H1 (cell line): Measurements from ENCODE around the gene FAT2. TPM values are rescaled to one million over a fixed set of nuclear protein-coding genes. Genes with fewer than 3 reads are reported as not detected.

Source experiments
- CTCF ChIA-PET: fragments of 300-600 bp; sonication (Branson Sonifier 250); formaldehyde crosslinking; loops from one replicate; lab custom pipeline; 2021; ENCODE audit not compliant: partially characterized antibody; lab: Charles Lee
- POLR2A ChIA-PET: fragments of 300-600 bp; sonication (Branson Sonifier 250); formaldehyde crosslinking; loops from one replicate; lab custom pipeline; 2021; ENCODE audit warnings: inconsistent platforms; ENCODE audit not compliant: partially characterized antibody; lab: Charles Lee
- DNase-seq, 2 experiments: peaks; one replicate each; pipeline versions ENCODE4 v3.0.0 to v3.0.0-alpha.2; 2010 to 2022; ENCODE audit warnings: low spot score in 2 of 2, low read depth in 1 of 2, mixed read lengths in 1 of 2
- FAIRE-seq: peaks from 2 replicates; lab custom pipeline; 2011; peaks lifted over from hg19 to GRCh38; lab: Jason Lieb, UNC
- H2AFZ ChIP-seq: 2 replicates; pipeline ENCODE4 v1.8.1; 2012; ENCODE audit warnings: low read length, inconsistent platforms
- H2AK5ac ChIP-seq: 2 replicates; pipeline ENCODE4 v1.6.1; 2013; ENCODE audit warnings: low read depth, low read length
- H2BK120ac ChIP-seq: replicated peaks from 2 replicates; pipeline ENCODE3; 2013; ENCODE audit warnings: low read depth, low read length, inconsistent platforms
- H2BK12ac ChIP-seq: 2 replicates; pipeline ENCODE4 v1.6.1; 2013; ENCODE audit warnings: low read depth, low read length
- H2BK15ac ChIP-seq: 2 replicates; pipeline ENCODE4 v1.6.1; 2013; ENCODE audit warnings: low read length
- H2BK20ac ChIP-seq: 2 replicates; pipeline ENCODE4 v1.6.1; 2013; ENCODE audit warnings: low read length
- H2BK5ac ChIP-seq: 2 replicates; pipeline ENCODE4 v1.6.1; 2013; ENCODE audit warnings: low read depth, low read length
- H3K14ac ChIP-seq: 2 replicates; pipeline ENCODE4 v1.6.1; 2013; ENCODE audit warnings: inconsistent platforms; ENCODE audit not compliant: insufficient read length
- H3K18ac ChIP-seq: 2 replicates; pipeline ENCODE4 v1.6.1; 2013; ENCODE audit warnings: low read length; ENCODE audit errors: extremely low read depth
- H3K23ac ChIP-seq: 2 replicates; pipeline ENCODE4 v1.6.1; 2013; ENCODE audit warnings: inconsistent platforms; ENCODE audit not compliant: insufficient read length
- H3K23me2 ChIP-seq: 2 replicates; pipeline ENCODE4 v1.6.1; 2013; ENCODE audit warnings: low read depth, low read length
- H3K27ac ChIP-seq: 2 replicates; pipeline ENCODE4 v1.6.1; 2011; ENCODE audit warnings: low read depth, low read length, inconsistent platforms
- H3K27me3 ChIP-seq, 4 experiments: replicated peaks in 1 of 4; 1 replicate in 1 of 4; 2 replicates in 3 of 4; pipeline versions ENCODE4 v1.6.1 to v1.8.1; 2011 to 2013; ENCODE audit warnings: low read length in 3 of 4, mild to moderate bottlenecking in 3 of 4, inconsistent platforms in 2 of 4, mixed read lengths in 2 of 4, moderate library complexity in 1 of 4; ENCODE audit not compliant: control insufficient read depth in 3 of 4, insufficient read depth in 3 of 4; ENCODE audit errors: extremely low read depth in 1 of 4
- H3K36me3 ChIP-seq, 4 experiments: 2 replicates each; pipeline versions ENCODE4 v1.6.1 to v1.8.1; 2011 to 2013; ENCODE audit warnings: mild to moderate bottlenecking in 4 of 4, low read length in 3 of 4, moderate library complexity in 2 of 4, control low read depth in 1 of 4, inconsistent platforms in 1 of 4; ENCODE audit not compliant: insufficient read depth in 4 of 4, control insufficient read depth in 2 of 4
- H3K4ac ChIP-seq: replicated peaks from 2 replicates; pipeline ENCODE3; 2013; ENCODE audit warnings: low read length, low read depth, mixed read lengths, inconsistent platforms; ENCODE audit not compliant: insufficient read length
- H3K4me1 ChIP-seq, 4 experiments: replicated peaks in 1 of 4; 1 replicate in 1 of 4; 2 replicates in 3 of 4; pipeline versions ENCODE4 v1.6.1 to v1.8.1; 2011 to 2013; ENCODE audit warnings: low read length in 3 of 4, inconsistent platforms in 2 of 4, mixed read lengths in 1 of 4; ENCODE audit not compliant: insufficient read depth in 4 of 4, control insufficient read depth in 3 of 4
- H3K4me2 ChIP-seq, 2 experiments: 2 replicates each; pipeline versions ENCODE4 v1.6.1 to v1.8.1; 2011 to 2013; ENCODE audit warnings: low read depth in 2 of 2, low read length in 2 of 2, control low read depth in 1 of 2, inconsistent platforms in 1 of 2, mild to moderate bottlenecking in 1 of 2; ENCODE audit not compliant: insufficient read depth in 1 of 2
- H3K4me3 ChIP-seq, 4 experiments: fragments of 200-600, 300-600 bp in 1 of 4; sonication (generic), shearing (Covaris generic), sonication (Bioruptor Twin) in 1 of 4; 2 replicates each; pipeline versions ENCODE4 v1.5.1 to v1.8.1; 2011 to 2016; ENCODE audit warnings: low read length in 4 of 4, low read depth in 3 of 4, control low read depth in 2 of 4, inconsistent platforms in 2 of 4, mild to moderate bottlenecking in 2 of 4, mixed read lengths in 1 of 4, moderate library complexity in 1 of 4; ENCODE audit not compliant: insufficient read depth in 2 of 4; ENCODE audit errors: extremely low read depth in 1 of 4
- H3K56ac ChIP-seq: replicated peaks from 2 replicates; pipeline ENCODE3; 2013; ENCODE audit warnings: low read depth, mild to moderate bottlenecking, mixed read lengths, low read length, inconsistent platforms; ENCODE audit not compliant: insufficient read length
- H3K79me1 ChIP-seq: 2 replicates; pipeline ENCODE4 v1.6.1; 2013; ENCODE audit warnings: low read depth, low read length, control low read depth
- H3K79me2 ChIP-seq, 2 experiments: 2 replicates each; pipeline versions ENCODE4 v1.6.1 to v1.8.1; 2012 to 2013; ENCODE audit warnings: low read length in 2 of 2, mild to moderate bottlenecking in 2 of 2, inconsistent platforms in 1 of 2; ENCODE audit not compliant: insufficient read depth in 2 of 2, control insufficient read depth in 1 of 2
- H3K9ac ChIP-seq, 4 experiments: replicated peaks in 1 of 4; 1 replicate in 1 of 4; 2 replicates in 3 of 4; pipeline versions ENCODE4 v1.6.1 to v1.8.1; 2011 to 2013; ENCODE audit warnings: low read depth in 3 of 4, low read length in 3 of 4, control low read depth in 2 of 4, mild to moderate bottlenecking in 2 of 4, moderate library complexity in 2 of 4, inconsistent platforms in 1 of 4; ENCODE audit errors: extremely low read depth in 1 of 4
- H3K9me3 ChIP-seq, 2 experiments: 2 replicates each; pipeline versions ENCODE4 v1.6.1 to v1.8.1; 2012 to 2013; ENCODE audit warnings: mild to moderate bottlenecking in 2 of 2, moderate library complexity in 2 of 2, control low read depth in 1 of 2, inconsistent platforms in 1 of 2, low read depth in 1 of 2, low read length in 1 of 2, mixed read lengths in 1 of 2; ENCODE audit not compliant: insufficient read depth in 2 of 2
- H4K20me1 ChIP-seq, 2 experiments: replicated peaks in 1 of 2; 2 replicates each; pipeline versions ENCODE3 to v1.8.1; 2011 to 2013; ENCODE audit warnings: inconsistent platforms in 2 of 2, low read length in 2 of 2, mild to moderate bottlenecking in 1 of 2; ENCODE audit not compliant: insufficient read depth in 2 of 2, control insufficient read depth in 1 of 2
- H4K5ac ChIP-seq: 2 replicates; pipeline ENCODE4 v1.6.1; 2013; ENCODE audit warnings: low read length, low read depth, mixed read lengths, inconsistent platforms; ENCODE audit not compliant: insufficient read length
- H4K8ac ChIP-seq: 2 replicates; pipeline ENCODE4 v1.8.0; 2013; ENCODE audit warnings: mild to moderate bottlenecking, moderate library complexity, low read length, inconsistent platforms; ENCODE audit not compliant: insufficient read depth; ENCODE audit errors: extremely low read depth
- H4K91ac ChIP-seq: replicated peaks from 2 replicates; pipeline ENCODE3; 2013; ENCODE audit warnings: low read length, mixed read lengths, inconsistent platforms; ENCODE audit not compliant: insufficient read length
- CBX8 ChIP-seq: fragments of 300-800, 300-1000 bp; sonication (generic); IDR thresholded peaks from 2 replicates; pipeline ENCODE4 v1.7.1; 2016; ENCODE audit warnings: low read depth, low read length, borderline replicate concordance
- KDM1A ChIP-seq: fragments of 200-600, 300-600 bp; sonication (generic); IDR thresholded peaks from 2 replicates; pipeline ENCODE4 v1.7.1; 2016; ENCODE audit warnings: mild to moderate bottlenecking, low read length, borderline replicate concordance
- WGBS, 2 experiments: shearing (Covaris generic) in 1 of 2; methylation state at CpG; one replicate each; pipeline versions ENCODE4 v1.1.6 to v1.1.7; 2013 to 2015; ENCODE audit warnings: low lambda C conversion rate in 2 of 2, mixed read lengths in 2 of 2, inconsistent platforms in 1 of 2, low coverage in 1 of 2, missing lambda C conversion rate in 1 of 2; ENCODE audit not compliant: insufficient replicate concordance in 2 of 2, insufficient coverage in 1 of 2, insufficient read length in 1 of 2; ENCODE audit errors: extremely low coverage in 1 of 2, missing lambda C conversion rate in 1 of 2; 5-methylcytosine and 5-hydroxymethylcytosine counted together
- polyA plus RNA-seq, 7 experiments: library from polyadenylated mRNA; depleted of rRNA in 3 of 7; stranded (reverse) in 5 of 7; unstranded in 2 of 7; fragments of >200 nt in 5 of 7; fragments of 200-250 nt in 2 of 7; gene quantifications; 1 replicate in 5 of 7; 2 replicates in 1 of 7; 4 replicates in 1 of 7; pipeline versions ENCODE4 v1.2.1 to v1.2.3, GENCODE V29; 2011 to 2013; ENCODE audit warnings: missing spikeins in 2 of 7, mixed read lengths in 2 of 7
- total RNA-seq: library from RNA; stranded (reverse); fragmentation: NEBNext Ultra II Directional; extraction: Animal tissue kit (Norgen Biotek cat#: 25700); gene quantifications from 2 replicates; pipeline ENCODE4 v1.2.1, GENCODE V29; 2021

Gene FAT2
- total and polyA plus RNA-seq, 2 of the 8 experiments (the other 6 are each of a cell fraction or from before 2014, with no cell fraction given) = 0.12 to 0.30 TPM

GRCh38 chr5:151617841-151618710 lies 26.9 kb upstream of the FAT2 start:
- H3K27ac ChIP-seq = no peak overlapping the region
- H3K4ac ChIP-seq = no peak overlapping the region
- no peaks in the 10 kb centered on the region for H3K79me2 ChIP-seq
- FAIRE-seq = no peak
- H3K36me3 ChIP-seq = no peaks in the 10 kb centered on the region
- no peak overlapping the region for H3K56ac ChIP-seq
- WGBS, 2 experiments = 88% methylated on average over 3 of the region's 3 CpGs; no CpG with 5 or more reads in 1 of the 2 experiments
- no peak overlapping the region for H3K23ac ChIP-seq
- no peak overlapping the region for H4K5ac ChIP-seq
- no peak overlapping the region for H3K4me2 ChIP-seq
- H2BK20ac ChIP-seq = no peak overlapping the region
- no peak overlapping the region for H2BK120ac ChIP-seq
- no peak for DNase-seq
- ChIA-PET POLR2A (interaction anchor here (0.5 kb wide), 1 partner anchor 323 kb away, joined by 3 read pairs; no protein-coding TSS in a partner anchor), CTCF (interaction anchor here (0.6 to 4.0 kb wide), 14 partner anchors 9 to 492 kb away, joined by 3 to 28 read pairs (median 4); partner anchors contain the start of gene SLC36A1)
- peaks cover 4 to 10% (median 9%) of the 10 kb centered on the region in 4 experiments for H3K4me1 ChIP-seq
- no peak overlapping the region for H4K8ac ChIP-seq
- no peak overlapping the region for H2AFZ ChIP-seq
- no peak overlapping the region for H3K14ac ChIP-seq
- no peak overlapping the region for H3K18ac ChIP-seq
- no peaks in the 10 kb centered on the region for H4K20me1 ChIP-seq
- no peaks in the 10 kb centered on the region for H3K79me1 ChIP-seq
- H4K91ac ChIP-seq = no peak overlapping the region
- TF ChIP-seq CBX8 = no peak
- TF ChIP-seq KDM1A = peak; percentile 78; the same call in 1 of the 2 replicates
- no peak overlapping the region for H2BK15ac ChIP-seq
- no peaks in the 10 kb centered on the region for H3K9me3 ChIP-seq
- no peak overlapping the region for H2BK5ac ChIP-seq
- no peaks in the 10 kb centered on the region for H3K23me2 ChIP-seq
- no peak overlapping the region for H2BK12ac ChIP-seq
- H3K27me3 ChIP-seq = no peaks in the 10 kb centered on the region
- H3K4me3 ChIP-seq = no peak overlapping the region
- no peak overlapping the region for H2AK5ac ChIP-seq
- no peak overlapping the region for H3K9ac ChIP-seq
